K562 (cell line): Measurements from ENCODE around the gene RBBP4. TPM values are rescaled to one million over a fixed set of nuclear protein-coding genes. Genes with fewer than 3 reads are reported as not detected.
A peak's percentile ranks its signal among the peaks of the same experiment; 100 is the strongest.

Experiments
- FOXJ2 ChIP-seq: fragments of 200-800 bp; sonication (Bioruptor generic); IDR thresholded peaks from 2 replicates; pipeline ENCODE4 v1.6.1; 2016; ENCODE audit warnings: missing genetic modification characterization, missing compliant biosample characterization
- GTF2F1 ChIP-seq: IDR thresholded peaks from 2 replicates; pipeline ENCODE4 v1.6.1; 2011; ENCODE audit warnings: low read depth, low read length, improper control_type of control experiment
- HCFC1 ChIP-seq: IDR thresholded peaks from 2 replicates; pipeline ENCODE4 v1.6.1; 2012; ENCODE audit warnings: low read depth, low read length, improper control_type of control experiment
- MBD2 ChIP-seq: sonication (generic); IDR thresholded peaks from 2 replicates; pipeline ENCODE4 v1.6.1; 2016; ENCODE audit warnings: low read depth, borderline replicate concordance
- PTRF ChIP-seq: fragments of 450-650 bp; IDR thresholded peaks from 2 replicates; pipeline ENCODE4 v1.6.1; 2016; ENCODE audit warnings: mild to moderate bottlenecking, missing genetic modification characterization, missing compliant biosample characterization
- PURB ChIP-seq: sonication (generic); formaldehyde crosslinking; IDR thresholded peaks from 2 replicates; pipeline ENCODE4 v1.9.0; 2021; ENCODE audit warnings: low read depth, mild to moderate bottlenecking, missing genetic modification reagents
- RNF2 ChIP-seq: sonication (generic); IDR thresholded peaks from 2 replicates; pipeline ENCODE4 v1.6.1; 2016
- SFPQ ChIP-seq: fragments of 200-400 bp; formaldehyde crosslinking; IDR thresholded peaks from 2 replicates; pipeline ENCODE4 v1.6.1; 2017; ENCODE audit warnings: mild to moderate bottlenecking, low read depth, low read length, moderate library complexity
- TSC22D4 ChIP-seq: fragments of 450-650 bp; IDR thresholded peaks from 2 replicates; pipeline ENCODE4 v1.6.1; 2016; ENCODE audit warnings: missing genetic modification characterization, missing biosample characterization, control low read depth
- ZBTB5 ChIP-seq: fragments of 450-650 bp; IDR thresholded peaks from 2 replicates; pipeline ENCODE4 v1.6.1; 2017; ENCODE audit warnings: antibody characterized with exemption
- ZNF740 ChIP-seq, 3 experiments: fragments of 200-800 bp in 1 of 3; sonication (Bioruptor generic) in 1 of 3; sonication (generic) in 1 of 3; formaldehyde crosslinking in 1 of 3; IDR thresholded peaks; 2 replicates each; pipeline versions ENCODE4 v1.6.1 to v1.8.0; 2016 to 2022; ENCODE audit warnings: mild to moderate bottlenecking in 2 of 3, missing compliant biosample characterization in 2 of 3, missing genetic modification characterization in 2 of 3, missing genetic modification reagents in 1 of 3
- polyA plus RNA-seq, 8 experiments: library from polyadenylated mRNA; depleted of rRNA in 4 of 8; stranded (reverse) in 5 of 8; unstranded in 3 of 8; fragments of >200 nt; fragmentation: Nextera tagmentation in 2 of 8; fragmentation: Illumina TruSeq in 1 of 8; extraction: Ambion mirVana in 2 of 8; extraction: Trizol in 1 of 8; gene quantifications; 2 replicates each; pipeline versions ENCODE4 v1.2.1 to v1.2.3, GENCODE V29; 2011 to 2014; ENCODE audit warnings: inconsistent platforms in 1 of 8, missing spikeins in 1 of 8
- total RNA-seq, 7 experiments: library from RNA; depleted of rRNA in 6 of 7; stranded (reverse); fragments of >200 nt in 6 of 7; fragmentation: Illumina TruSeq in 2 of 7; extraction: Trizol in 2 of 7; gene quantifications; 2 replicates each; pipeline versions ENCODE4 v1.2.1 to v1.2.3, GENCODE V29; 2011 to 2021; ENCODE audit warnings: low replicate concordance in 1 of 7
- TF ChIP-seq, protein P1 (sequence below), 2 experiments: IDR thresholded peaks; 2 replicates each; pipeline ENCODE4 v1.6.1; 2012; ENCODE audit warnings: improper control_type of control experiment in 2 of 2, low read depth in 2 of 2, low read length in 2 of 2, borderline replicate concordance in 1 of 2

Gene RBBP4
- total and polyA plus RNA-seq, 9 of the 15 experiments (the other 6 are each of a cell fraction or from before 2014, with no cell fraction given), result 185 to 409 (median 259) TPM

DNA sequence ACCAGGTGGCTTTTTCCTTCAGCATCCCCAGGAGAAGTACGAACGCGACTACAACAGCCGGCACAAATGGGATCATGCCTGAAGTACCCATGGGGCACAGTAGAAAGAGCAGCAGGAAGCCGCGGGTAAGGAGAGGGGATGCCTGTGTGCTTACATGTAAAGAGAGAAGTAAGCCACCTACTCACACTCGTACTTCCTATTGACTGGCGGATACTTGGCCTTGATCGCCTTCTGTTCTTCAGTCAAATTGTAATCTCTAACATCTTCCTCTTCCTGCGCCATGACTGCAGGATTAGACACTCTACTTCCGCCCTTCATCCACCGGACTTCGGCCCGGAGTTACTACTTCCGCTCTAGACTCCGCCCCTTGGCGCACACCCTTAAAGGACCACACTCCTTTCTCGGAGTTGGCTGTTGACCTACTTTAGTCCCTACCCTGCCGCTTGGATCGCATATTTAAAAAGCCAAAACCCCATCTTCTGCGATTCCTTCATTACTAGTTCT, 708 bp upstream of the RBBP4 start, which contains the start of gene ZBTB8OS (continued):
- TF ChIP-seq, protein P1, sequence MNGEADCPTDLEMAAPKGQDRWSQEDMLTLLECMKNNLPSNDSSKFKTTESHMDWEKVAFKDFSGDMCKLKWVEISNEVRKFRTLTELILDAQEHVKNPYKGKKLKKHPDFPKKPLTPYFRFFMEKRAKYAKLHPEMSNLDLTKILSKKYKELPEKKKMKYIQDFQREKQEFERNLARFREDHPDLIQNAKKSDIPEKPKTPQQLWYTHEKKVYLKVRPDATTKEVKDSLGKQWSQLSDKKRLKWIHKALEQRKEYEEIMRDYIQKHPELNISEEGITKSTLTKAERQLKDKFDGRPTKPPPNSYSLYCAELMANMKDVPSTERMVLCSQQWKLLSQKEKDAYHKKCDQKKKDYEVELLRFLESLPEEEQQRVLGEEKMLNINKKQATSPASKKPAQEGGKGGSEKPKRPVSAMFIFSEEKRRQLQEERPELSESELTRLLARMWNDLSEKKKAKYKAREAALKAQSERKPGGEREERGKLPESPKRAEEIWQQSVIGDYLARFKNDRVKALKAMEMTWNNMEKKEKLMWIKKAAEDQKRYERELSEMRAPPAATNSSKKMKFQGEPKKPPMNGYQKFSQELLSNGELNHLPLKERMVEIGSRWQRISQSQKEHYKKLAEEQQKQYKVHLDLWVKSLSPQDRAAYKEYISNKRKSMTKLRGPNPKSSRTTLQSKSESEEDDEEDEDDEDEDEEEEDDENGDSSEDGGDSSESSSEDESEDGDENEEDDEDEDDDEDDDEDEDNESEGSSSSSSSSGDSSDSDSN (IDR thresholded peaks at IDR 0.05; ENCODE audit: borderline replicate concordance in 1 of 2, low read depth in 2 of 2, low read length in 2 of 2), result no peak
- TF ChIP-seq RNF2 (no peak), ZNF740 (CRISPR knock-in tag; IDR thresholded peaks at IDR 0.05) (no peak), ZNF740 (tag; IDR thresholded peaks at IDR 0.05) (no peak), PTRF (tag) (no peak), PURB (CRISPR knock-in tag) (no peak), HCFC1 (peak; percentile 88), TSC22D4 (tag) (no peak), ZBTB5 (no peak), GTF2F1 (peak; percentile 62; the same call in 1 of the 2 replicates), FOXJ2 (tag) (no peak), MBD2 (peak; percentile 67), SFPQ (no peak)
